ENCODE data around the gene LHX1. TPM values are rescaled to one million over a fixed set of nuclear protein-coding genes. Genes with fewer than 3 reads are reported as not detected.

LHX1 gene
- polyA plus RNA-seq, 3 donors: not detected

- H3K36me3 Mint-ChIP-seq: peaks cover 40 to 49% of the 10 kb centered on the region in 2 donors
- no CpG with 5 or more reads among the region's 1 CpG for WGBS (ENCODE audit: insufficient coverage)
- Histone ChIP-seq H3K27me3 (ENCODE audit: control insufficient read depth in 2 of 2, insufficient read depth in 2 of 2, low read length in 2 of 2) (no peaks in the 10 kb centered on the region), H3K9me3 (replicated peaks in 1 of 2; ENCODE audit: control insufficient read depth in 1 of 2, insufficient read depth in 1 of 2, low read length in 2 of 2) (no peaks in the 10 kb centered on the region), H3K27ac (ENCODE audit: low read depth in 1 of 2, low read length in 2 of 2) (no peak overlapping the region), H3K4me3 (replicated peaks in 1 of 3; ENCODE audit: low read depth in 2 of 3, low read length in 3 of 3) (no peak overlapping the region), H3K79me2 (ENCODE audit: insufficient read depth, low read length) (peaks cover 62% of the 10 kb centered on the region), H3K36me3 (replicated peaks in 1 of 2; ENCODE audit: control insufficient read depth in 1 of 2, insufficient read depth in 2 of 2, low read length in 2 of 2) (peaks cover 5 to 50% of the 10 kb centered on the region in 2 donors), H3K4me2 (replicated peaks; ENCODE audit: extremely low read depth, low read length, poor library complexity, severe bottlenecking) (no peak overlapping the region), H3K9ac (ENCODE audit: insufficient read depth, low read length, poor library complexity, severe bottlenecking) (no peak overlapping the region), H2AFZ (ENCODE audit: insufficient read depth, low read depth, low read length, poor library complexity, severe bottlenecking) (no peak overlapping the region), H4K20me1 (ENCODE audit: insufficient read depth, low read length) (peaks cover 87% of the 10 kb centered on the region), H3K4me1 (ENCODE audit: control insufficient read depth in 1 of 2, insufficient read depth in 2 of 2, low read length in 2 of 2) (no peaks in the 10 kb centered on the region)
- H3K27ac Mint-ChIP-seq: no peak overlapping the region
- TF ChIP-seq CTCF (IDR thresholded peaks at IDR 0.05): no peak
- no peak for DNase-seq
- no peaks in the 10 kb centered on the region for H3K27me3 Mint-ChIP-seq (ENCODE audit: low read depth in 3 of 3)
- peaks cover 12% of the 10 kb centered on the region for H3K4me1 Mint-ChIP-seq
- H3K4me3 Mint-ChIP-seq: no peak overlapping the region
- H3K9me3 Mint-ChIP-seq: no peaks in the 10 kb centered on the region
- intact Hi-C loops (cut with micrococcal nuclease): no loop called here
Measured at GRCh38 chr17:36975922-36976515, 38.7 kb downstream of the LHX1 start.

GRCh38 chr17:36977066-36977465, 39.8 kb downstream of the LHX1 start:
- no peak overlapping the region for H3K27ac Mint-ChIP-seq
- H3K36me3 Mint-ChIP-seq: peaks cover 42 to 50% of the 10 kb centered on the region in 2 donors
- no CpG with 5 or more reads among the region's 2 CpGs for WGBS (ENCODE audit: insufficient coverage)
- Histone ChIP-seq H3K27ac (ENCODE audit: low read depth in 1 of 2, low read length in 2 of 2) (no peak overlapping the region), H4K20me1 (ENCODE audit: insufficient read depth, low read length) (peaks cover 92% of the 10 kb centered on the region), H3K9me3 (replicated peaks in 1 of 2; ENCODE audit: control insufficient read depth in 1 of 2, insufficient read depth in 1 of 2, low read length in 2 of 2) (no peaks in the 10 kb centered on the region), H3K4me2 (replicated peaks; ENCODE audit: extremely low read depth, low read length, poor library complexity, severe bottlenecking) (no peak overlapping the region), H2AFZ (ENCODE audit: insufficient read depth, low read depth, low read length, poor library complexity, severe bottlenecking) (no peak overlapping the region), H3K4me1 (ENCODE audit: control insufficient read depth in 1 of 2, insufficient read depth in 2 of 2, low read length in 2 of 2) (no peaks in the 10 kb centered on the region), H3K27me3 (ENCODE audit: control insufficient read depth in 2 of 2, insufficient read depth in 2 of 2, low read length in 2 of 2) (no peaks in the 10 kb centered on the region), H3K4me3 (replicated peaks in 1 of 3; ENCODE audit: low read depth in 2 of 3, low read length in 3 of 3) (no peak overlapping the region), H3K79me2 (ENCODE audit: insufficient read depth, low read length) (peaks cover 57% of the 10 kb centered on the region), H3K36me3 (replicated peaks in 1 of 2; ENCODE audit: control insufficient read depth in 1 of 2, insufficient read depth in 2 of 2, low read length in 2 of 2) (peaks cover 2 to 40% of the 10 kb centered on the region in 2 donors), H3K9ac (ENCODE audit: insufficient read depth, low read length, poor library complexity, severe bottlenecking) (no peak overlapping the region)
- no peak for DNase-seq
- H3K4me3 Mint-ChIP-seq: no peak overlapping the region
- H3K4me1 Mint-ChIP-seq: peaks cover 16% of the 10 kb centered on the region
- intact Hi-C loops (cut with micrococcal nuclease): no loop called here
- TF ChIP-seq CTCF (IDR thresholded peaks at IDR 0.05): no peak
- peaks cover 0 to 2% (median 0%) of the 10 kb centered on the region in 3 donors for H3K27me3 Mint-ChIP-seq (ENCODE audit: low read depth in 3 of 3)
- H3K9me3 Mint-ChIP-seq: peaks cover 0 to 4% (median 0%) of the 10 kb centered on the region in 7 donors
